DOHH2 (cell line): ENCODE data around the gene IMMP2L.

Source experiments
- H3F3A ChIP-seq: fragments of 200-600 bp; sonication (generic), shearing (Covaris generic); 2 replicates; pipeline ENCODE4 v1.6.0; 2016; ENCODE audit warnings: antibody characterized with exemption, mild to moderate bottlenecking; ENCODE audit not compliant: control insufficient read depth, insufficient read depth
- H3K27ac ChIP-seq: fragments of 200-600 bp; sonication (generic); 2 replicates; pipeline ENCODE4 v1.5.1; 2014; ENCODE audit warnings: low read depth, mild to moderate bottlenecking, low read length, moderate library complexity
- H3K27me3 ChIP-seq: fragments of 200-600 bp; sonication (generic); 2 replicates; pipeline ENCODE4 v1.6.1; 2014; ENCODE audit warnings: mild to moderate bottlenecking, low read length, mixed read lengths; ENCODE audit not compliant: control insufficient read depth
- H3K36me3 ChIP-seq: fragments of 200-600 bp; sonication (generic); 2 replicates; pipeline ENCODE4 v1.6.1; 2014; ENCODE audit warnings: mild to moderate bottlenecking, low read length, moderate library complexity, mixed read lengths; ENCODE audit not compliant: control insufficient read depth
- H3K4me1 ChIP-seq: fragments of 200-600 bp; sonication (generic); 2 replicates; pipeline ENCODE4 v1.6.1; 2014; ENCODE audit warnings: mild to moderate bottlenecking, low read length, mixed read lengths; ENCODE audit not compliant: control insufficient read depth
- H3K4me2 ChIP-seq: fragments of 200-600 bp; sonication (generic); 2 replicates; pipeline ENCODE4 v1.6.0; 2014; ENCODE audit warnings: mild to moderate bottlenecking, low read length, moderate library complexity
- H3K4me3 ChIP-seq: fragments of 200-600 bp; sonication (generic); 2 replicates; pipeline ENCODE4 v1.5.1; 2014; ENCODE audit warnings: mild to moderate bottlenecking, low read length, mixed read lengths
- H3K79me2 ChIP-seq: fragments of 200-600 bp; sonication (generic); 2 replicates; pipeline ENCODE4 v1.6.1; 2014; ENCODE audit warnings: mild to moderate bottlenecking, low read length, mixed read lengths; ENCODE audit not compliant: control insufficient read depth
- H3K9me2 ChIP-seq: fragments of 200-600 bp; sonication (generic); replicated peaks from 2 replicates; pipeline ENCODE4 v1.6.1; 2014; ENCODE audit warnings: mild to moderate bottlenecking, low read length, mixed read lengths; ENCODE audit not compliant: control insufficient read depth
- H3K9me3 ChIP-seq: fragments of 200-600 bp; sonication (generic); 2 replicates; pipeline ENCODE4 v1.6.1; 2014; ENCODE audit warnings: antibody characterized with exemption, low read length, mixed read lengths; ENCODE audit not compliant: control insufficient read depth, insufficient read depth
- H4K20me1 ChIP-seq: fragments of 200-600 bp; sonication (generic); 2 replicates; pipeline ENCODE4 v1.6.0; 2014; ENCODE audit warnings: low read depth, mild to moderate bottlenecking, antibody characterized with exemption, low read length, moderate library complexity; ENCODE audit not compliant: control insufficient read depth, insufficient read depth
- CTCF ChIP-seq: fragments of 200-600 bp; sonication (generic); IDR thresholded peaks from one replicate; pipeline ENCODE4 v1.5.1; 2014; ENCODE audit warnings: antibody characterized with exemption, mild to moderate bottlenecking, low read depth, low read length; ENCODE audit not compliant: poor library complexity, severe bottlenecking
- EZH2phosphoT487 ChIP-seq: fragments of 200-600 bp; sonication (generic); IDR thresholded peaks from 2 replicates; pipeline ENCODE4 v1.6.1; 2017; ENCODE audit warnings: borderline replicate concordance, mild to moderate bottlenecking, antibody characterized with exemption, low read length, moderate library complexity, mixed read lengths

Gene IMMP2L

GRCh38 chr7:111424768-111425167 lies 137.5 kb downstream of the IMMP2L start:
- H4K20me1 ChIP-seq: no peaks in the 10 kb centered on the region
- H3K36me3 ChIP-seq: no peaks in the 10 kb centered on the region
- peaks cover 5% of the 10 kb centered on the region; the same call in 1 of the 2 replicates for H3K9me3 ChIP-seq
- no peak overlapping the region for H3K4me3 ChIP-seq
- no peaks in the 10 kb centered on the region for H3K79me2 ChIP-seq
- no peak overlapping the region for H3K27ac ChIP-seq
- 0 out of 2 replicates have a peak, but pooled peaks cover 2% of the 10 kb centered on the region for H3K9me2 ChIP-seq
- H3K4me1 ChIP-seq: 0 out of 2 replicates have a peak, but pooled peaks cover 3% of the 10 kb centered on the region
- no peaks in the 10 kb centered on the region for H3K27me3 ChIP-seq
- no peak overlapping the region for H3K4me2 ChIP-seq
- no peaks in the 10 kb centered on the region for H3F3A ChIP-seq
- no peak for TF ChIP-seq EZH2phosphoT487
- TF ChIP-seq CTCF: no peak

- Histone ChIP-seq H3K9me3 (no peaks in the 10 kb centered on the region), H3K27me3 (no peaks in the 10 kb centered on the region), H3K9me2 (no peaks in the 10 kb centered on the region), H3K4me1 (no peaks in the 10 kb centered on the region), H3K36me3 (no peaks in the 10 kb centered on the region), H3K27ac (no peak overlapping the region), H3K4me3 (no peak overlapping the region), H3K79me2 (no peaks in the 10 kb centered on the region), H4K20me1 (no peaks in the 10 kb centered on the region), H3F3A (no peaks in the 10 kb centered on the region), H3K4me2 (no peak overlapping the region)
- TF ChIP-seq EZH2phosphoT487 (no peak), CTCF (no peak)
Observed at GRCh38 chr7:111414374-111414773, 147.9 kb downstream of the IMMP2L start.

- no peaks in the 10 kb centered on the region for H4K20me1 ChIP-seq
- H3K4me2 ChIP-seq: no peak overlapping the region
- H3K79me2 ChIP-seq: no peaks in the 10 kb centered on the region
- H3K9me3 ChIP-seq: no peaks in the 10 kb centered on the region
- no peaks in the 10 kb centered on the region for H3K9me2 ChIP-seq
- H3K27me3 ChIP-seq: no peaks in the 10 kb centered on the region
- H3K4me3 ChIP-seq: no peak overlapping the region
- no peaks in the 10 kb centered on the region for H3K4me1 ChIP-seq
- H3K36me3 ChIP-seq: no peaks in the 10 kb centered on the region
- TF ChIP-seq EZH2phosphoT487 (no peak), CTCF (no peak)
- no peak overlapping the region for H3K27ac ChIP-seq
- no peaks in the 10 kb centered on the region for H3F3A ChIP-seq
Observed at GRCh38 chr7:111413739-111414138, 148.6 kb downstream of the IMMP2L start.
